NCI-H345 treated with DMSO at 0.1 percent for 48 hours (cell line): ENCODE measurements around the gene UGT3A2.

Experiments
- DNase-seq: peaks from one replicate; lab custom pipeline; 2025; ENCODE audit not compliant: unreplicated experiment; lab: John Stamatoyannopoulos, UW

The UGT3A2 gene

GRCh38 chr5:36009698-36010097, 57.0 kb downstream of the UGT3A2 start:
- no peak for DNase-seq

GRCh38 chr5:36007366-36007765, 59.3 kb downstream of the UGT3A2 start:
- no peak for DNase-seq

- no peak for DNase-seq
Measured at GRCh38 chr5:36006163-36006562, 60.5 kb downstream of the UGT3A2 start.

GRCh38 chr5:36001032-36001431, 65.7 kb downstream of the UGT3A2 start:
- no peak for DNase-seq

GRCh38 chr5:35999547-35999946, 67.1 kb downstream of the UGT3A2 start:
- DNase-seq = no peak

- no peak for DNase-seq
Measured at GRCh38 chr5:35996076-35996475, 70.6 kb downstream of the UGT3A2 start.

GRCh38 chr5:35990941-35991611, 75.6 kb downstream of the UGT3A2 start, which contains the start of gene UGT3A1:
Gene UGT3A1 (minus strand): TSS chr5:35991390. CDS start chr5:35991240, 150 bp downstream.
- DNase-seq = no peak

GRCh38 chr5:35990520-35990919, 76.2 kb downstream of the UGT3A2 start:
- DNase-seq = no peak

- no peak for DNase-seq
Measured at GRCh38 chr5:35988529-35988928, 78.2 kb downstream of the UGT3A2 start.

- DNase-seq = no peak
Measured at GRCh38 chr5:35987776-35988175, 78.9 kb downstream of the UGT3A2 start.
